GM19455 (cell line): ENCODE results near the gene BAIAP3.

ENCODE experiments used
- ATAC-seq: cut with Tn5 transposase; IDR thresholded peaks from one replicate; pipeline ENCODE4 v1.9.1; 2021; ENCODE audit not compliant: unreplicated experiment

The BAIAP3 gene

DNA sequence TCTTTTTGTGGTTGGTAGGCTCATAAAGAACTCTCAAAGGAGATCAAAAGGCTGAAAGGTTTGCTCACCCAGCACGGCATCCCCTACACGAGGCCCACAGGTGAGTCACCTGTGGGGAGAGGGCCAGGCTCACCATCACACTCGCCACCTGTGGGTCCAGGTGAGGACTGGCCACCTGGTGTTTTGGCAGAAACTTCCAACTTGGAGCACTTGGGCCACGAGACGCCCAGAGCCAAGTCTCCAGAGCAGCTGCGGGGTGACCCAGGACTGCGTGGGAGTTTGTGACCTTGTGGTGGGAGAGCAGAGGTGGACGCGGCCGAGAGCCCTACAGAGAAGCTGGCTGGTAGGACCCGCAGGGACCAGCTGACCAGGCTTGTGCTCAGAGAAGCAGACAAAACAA lies 29.4 kb downstream of the BAIAP3 start:
- ATAC-seq = no peak

DNA sequence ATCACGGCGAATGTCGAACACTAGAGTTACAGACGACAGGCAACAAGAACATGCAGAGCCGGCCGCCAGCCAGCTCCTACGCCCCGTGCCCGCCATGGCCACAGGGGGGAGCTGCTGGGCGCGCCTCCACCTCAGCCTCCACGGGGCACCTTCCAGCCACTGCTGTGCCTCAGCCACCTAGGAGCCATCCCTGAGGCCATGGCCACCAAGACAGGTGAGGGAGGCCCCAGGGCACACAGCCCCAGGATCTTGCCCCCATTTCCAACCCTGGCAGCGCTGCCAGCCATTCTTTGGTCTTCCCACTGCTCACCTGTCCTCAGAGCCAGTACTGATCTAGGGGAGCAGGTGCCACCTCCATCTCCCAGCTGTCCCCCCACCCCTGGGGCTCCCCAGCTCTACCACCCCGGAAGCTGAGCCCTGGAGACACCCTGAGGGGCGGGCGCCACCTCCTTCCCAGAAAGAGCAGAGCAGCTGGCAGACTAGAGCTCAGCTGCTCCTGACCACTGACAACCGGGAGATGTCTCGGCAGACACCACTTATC lies 30.1 kb downstream of the BAIAP3 start:
- ATAC-seq = no peak

DNA sequence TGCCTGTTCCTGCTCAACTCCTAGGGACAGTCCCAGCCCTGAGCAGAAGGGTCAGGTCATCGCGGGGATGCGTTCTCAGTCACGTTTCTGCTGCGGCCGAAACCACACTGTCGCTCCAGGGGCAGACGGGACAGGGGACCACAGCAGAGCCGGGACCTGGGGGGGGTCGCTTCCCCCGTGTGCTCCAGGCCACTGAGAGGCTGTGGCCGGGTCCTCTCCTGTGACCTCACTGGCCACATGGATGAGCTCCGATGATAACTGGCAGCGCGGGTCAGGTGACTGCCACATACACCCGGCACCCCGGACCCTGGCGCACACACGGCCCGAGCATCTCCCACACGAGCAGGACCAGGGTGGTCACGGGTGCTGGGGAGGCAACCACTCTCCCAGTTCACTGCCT lies 31.1 kb downstream of the BAIAP3 start:
- no peak for ATAC-seq

DNA sequence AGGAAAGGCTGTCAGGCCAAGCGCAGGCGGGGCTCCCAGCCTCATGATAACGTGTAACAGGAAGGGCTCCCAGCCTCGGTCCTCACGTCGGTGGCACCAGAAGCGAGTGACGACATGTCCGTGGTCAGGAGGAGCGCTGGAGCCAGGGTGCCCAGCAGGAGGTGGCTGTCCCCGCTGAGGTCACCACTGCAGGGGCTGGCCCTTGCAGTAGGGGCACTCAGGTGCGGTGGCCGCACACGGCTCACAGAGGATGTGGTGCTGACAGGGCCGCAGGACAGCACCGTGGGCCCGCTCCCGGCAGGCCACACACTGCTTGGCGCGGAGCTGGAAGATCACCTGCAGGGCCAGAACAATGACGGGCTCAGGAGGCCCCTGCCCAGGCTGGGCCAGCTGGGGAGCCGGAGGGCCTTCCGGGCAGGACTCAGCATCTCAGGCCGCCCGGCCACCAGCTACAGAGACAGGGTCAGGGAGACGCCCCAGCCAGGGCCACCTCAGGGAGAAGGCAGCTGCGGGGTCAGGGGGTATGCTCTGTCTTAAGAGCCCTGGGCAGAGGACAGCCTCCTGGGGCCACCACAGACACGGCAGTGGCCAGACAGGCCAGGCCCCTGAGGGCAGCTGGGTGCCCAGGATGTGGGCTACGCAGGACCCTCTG lies 32.7 kb downstream of the BAIAP3 start:
- ATAC-seq = no peak

DNA sequence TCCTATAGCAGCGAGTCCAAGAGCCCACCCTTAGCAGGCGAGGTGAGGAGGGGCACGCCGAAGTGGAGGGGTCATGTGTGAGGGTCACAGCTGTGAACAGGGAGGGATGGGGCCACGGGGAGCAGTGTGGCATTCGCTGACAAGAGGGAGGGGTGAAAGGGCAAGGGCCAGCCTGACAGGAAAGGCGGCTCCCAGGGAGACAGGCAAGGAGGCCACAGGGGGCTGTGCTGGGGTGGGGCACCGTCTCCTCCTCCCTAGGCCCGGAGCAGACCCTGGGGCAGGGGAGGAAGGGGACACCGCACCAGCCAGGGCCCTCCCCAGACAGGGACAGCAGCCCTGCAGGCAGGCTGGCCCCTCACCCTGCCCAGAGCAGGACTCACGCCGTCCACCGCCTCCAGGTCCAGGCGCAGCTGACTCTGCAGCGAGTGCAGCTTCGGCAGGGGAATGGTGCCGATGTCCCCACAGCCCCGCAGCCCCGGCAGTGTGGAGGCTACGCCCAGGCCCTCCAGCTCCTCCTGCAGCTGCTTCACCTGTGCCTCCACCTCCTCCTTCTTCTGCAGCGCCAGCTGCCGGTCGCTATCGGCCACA lies 33.4 kb downstream of the BAIAP3 start:
- no peak for ATAC-seq

DNA sequence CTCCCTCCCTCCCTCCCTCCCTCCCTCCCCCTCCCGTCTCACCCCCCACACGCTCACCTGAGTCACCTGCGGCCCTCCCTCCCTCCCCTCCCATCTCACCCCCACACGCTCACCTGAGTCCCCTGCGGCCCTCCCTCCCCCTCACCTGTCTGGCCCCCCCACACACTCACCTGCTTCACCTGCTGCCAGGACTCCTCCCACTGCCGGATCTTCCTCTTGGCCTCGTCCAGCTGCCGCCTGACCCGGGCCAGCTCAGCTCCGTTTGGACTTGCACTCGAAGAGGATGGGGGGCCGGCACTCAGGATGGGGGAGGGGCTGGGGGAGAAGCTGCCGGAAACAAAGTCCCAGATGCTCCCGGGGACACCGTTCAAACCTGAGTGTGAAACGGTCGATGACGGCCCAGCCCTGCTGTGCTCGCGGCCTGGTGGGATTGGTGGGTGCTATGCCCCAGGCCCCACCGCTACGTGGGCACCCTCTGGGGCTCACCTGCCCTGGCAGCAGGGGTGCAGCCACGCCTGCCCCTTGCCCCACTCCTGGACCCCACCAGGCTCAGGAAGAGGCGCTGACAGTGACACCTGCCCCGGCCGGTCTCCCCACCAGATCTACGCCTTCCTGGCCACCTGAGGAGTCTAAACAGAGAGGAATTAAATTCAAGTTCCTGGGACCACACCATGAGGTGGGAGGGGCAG lies 34.2 kb downstream of the BAIAP3 start:
- no peak for ATAC-seq

DNA sequence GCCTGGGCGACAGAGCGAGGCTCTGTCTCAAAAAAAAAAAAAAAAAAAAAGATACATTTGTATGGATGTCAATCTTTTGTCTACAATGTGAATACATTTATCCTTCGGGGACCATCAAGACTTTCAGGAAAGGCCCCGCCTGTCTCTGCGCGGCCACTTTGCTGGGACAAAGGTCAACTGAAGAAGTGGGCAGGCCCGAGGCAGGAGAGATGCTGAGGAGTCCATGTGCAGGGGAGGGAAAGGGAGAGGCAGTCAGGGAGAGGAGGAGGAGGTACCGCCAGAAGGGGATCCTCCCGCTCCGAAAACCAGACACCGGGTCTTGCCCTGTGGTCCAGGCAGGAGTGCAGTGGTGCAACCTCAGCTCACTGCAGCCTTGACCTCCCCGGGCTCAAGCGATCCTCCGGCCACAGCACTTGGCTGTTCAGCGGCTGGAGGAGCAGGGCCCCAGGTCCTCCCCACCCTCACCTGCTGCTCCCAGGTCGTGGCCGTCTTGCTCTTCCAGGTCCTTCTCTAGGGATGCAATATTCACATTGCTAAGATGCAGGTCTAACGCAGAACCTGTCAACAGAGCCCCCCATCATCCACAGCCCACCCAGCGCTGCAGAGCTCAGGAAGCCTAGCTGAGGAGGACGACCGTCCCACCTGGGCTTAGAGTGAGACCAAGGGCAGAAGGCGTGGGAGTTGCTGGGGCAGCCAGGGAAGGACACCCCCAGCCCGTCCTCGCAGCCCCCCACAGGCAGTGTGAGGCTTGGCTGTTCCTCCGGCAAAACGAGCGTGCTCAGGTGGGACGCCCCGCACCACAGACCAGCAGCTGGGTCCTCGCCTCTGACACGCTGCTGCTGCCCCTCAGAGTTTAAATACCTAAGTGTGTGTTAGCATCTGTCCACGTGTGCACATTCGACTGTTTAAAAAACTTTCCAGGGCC lies 37.9 kb downstream of the BAIAP3 start:
- no peak for ATAC-seq

DNA sequence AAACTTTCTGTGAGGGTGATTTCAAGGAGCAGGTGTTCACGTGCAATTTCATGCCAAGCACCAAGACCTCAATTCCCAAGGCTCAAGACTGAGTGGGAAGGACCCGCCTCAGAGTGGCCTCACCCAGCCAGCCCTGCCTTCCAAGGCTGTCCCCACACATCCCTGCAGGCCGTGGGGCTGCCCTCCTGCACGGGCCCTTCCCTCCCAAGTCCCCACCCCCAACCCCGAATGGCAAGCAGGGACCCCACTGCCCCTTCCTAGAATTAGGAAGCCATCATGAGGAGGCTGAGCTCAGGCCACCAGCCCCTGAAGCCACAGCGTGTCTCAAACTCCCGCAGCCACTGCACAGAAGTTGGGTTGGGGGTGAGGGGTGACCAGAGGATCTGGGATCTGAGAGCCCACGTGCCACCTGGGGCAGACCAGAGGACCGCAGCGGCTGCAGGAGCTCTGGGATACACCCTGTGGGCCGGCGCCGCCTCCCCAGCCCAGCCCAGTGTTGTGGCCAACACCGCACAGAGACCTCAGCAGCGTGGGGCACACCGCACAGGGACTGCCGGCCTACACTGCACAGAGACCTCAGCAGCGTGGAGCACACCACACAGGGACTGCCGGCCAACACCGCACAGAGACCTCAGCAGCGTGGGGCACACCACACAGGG lies 39.0 kb downstream of the BAIAP3 start:
- no peak for ATAC-seq

DNA sequence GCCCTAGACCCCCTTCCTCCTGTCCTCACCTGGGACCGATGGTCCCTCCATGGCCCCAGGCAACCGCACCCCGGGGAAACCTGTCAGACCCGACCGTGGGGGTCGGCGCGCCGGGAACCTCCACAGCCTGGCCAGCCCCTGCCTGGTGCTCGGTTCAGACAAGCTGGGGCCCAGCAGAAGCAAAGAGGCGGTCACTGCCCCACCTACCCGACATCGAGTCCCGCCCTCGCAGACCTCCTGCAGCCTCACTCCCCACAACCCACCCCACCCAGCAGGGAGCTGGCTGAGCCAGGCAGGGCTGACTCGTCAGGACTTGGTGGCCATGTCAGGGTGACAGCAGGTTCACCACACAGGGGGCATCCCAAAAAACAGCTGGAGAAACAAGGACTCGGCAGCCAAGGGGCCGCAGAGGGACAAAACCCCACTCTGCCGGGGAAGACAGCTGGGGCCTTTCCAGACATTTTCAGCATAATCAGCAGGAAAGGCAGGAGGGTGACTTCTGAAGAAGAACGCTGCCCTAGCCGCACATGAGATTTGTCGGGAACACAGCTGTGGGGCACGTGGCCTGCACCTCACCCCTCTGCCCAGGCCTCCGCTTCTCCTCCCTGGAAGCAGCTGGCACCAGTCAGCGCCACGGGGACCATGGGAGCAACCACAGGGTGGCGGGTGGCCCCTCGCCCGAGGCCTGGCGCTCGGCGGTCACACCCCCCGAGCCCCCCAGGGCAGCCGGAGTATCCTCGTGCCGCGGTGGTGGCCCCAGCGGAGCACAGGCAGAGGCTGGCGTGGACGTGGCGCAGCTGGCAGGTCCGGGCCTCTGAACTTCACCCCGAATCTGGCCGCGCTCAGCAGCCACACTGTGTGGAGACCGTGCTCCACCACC lies 41.2 kb downstream of the BAIAP3 start:
- ATAC-seq = no peak

DNA sequence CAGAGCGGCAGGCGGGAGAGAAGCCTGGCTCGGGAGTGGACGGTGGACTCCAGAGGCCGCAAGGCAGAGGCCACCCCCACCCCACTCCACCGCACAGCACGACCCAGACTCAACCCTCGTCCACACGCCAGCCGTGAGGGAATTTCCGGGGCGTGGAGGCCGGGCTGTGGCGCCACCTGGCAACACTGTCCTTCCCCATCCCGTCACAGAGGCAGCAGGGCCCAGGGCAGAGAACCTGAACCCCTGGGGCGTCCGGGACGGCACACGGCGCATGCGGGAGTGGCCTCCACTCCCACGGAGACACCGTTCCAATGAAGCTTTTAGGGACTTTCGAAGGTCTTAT lies 41.8 kb downstream of the BAIAP3 start:
- ATAC-seq = no peak

DNA sequence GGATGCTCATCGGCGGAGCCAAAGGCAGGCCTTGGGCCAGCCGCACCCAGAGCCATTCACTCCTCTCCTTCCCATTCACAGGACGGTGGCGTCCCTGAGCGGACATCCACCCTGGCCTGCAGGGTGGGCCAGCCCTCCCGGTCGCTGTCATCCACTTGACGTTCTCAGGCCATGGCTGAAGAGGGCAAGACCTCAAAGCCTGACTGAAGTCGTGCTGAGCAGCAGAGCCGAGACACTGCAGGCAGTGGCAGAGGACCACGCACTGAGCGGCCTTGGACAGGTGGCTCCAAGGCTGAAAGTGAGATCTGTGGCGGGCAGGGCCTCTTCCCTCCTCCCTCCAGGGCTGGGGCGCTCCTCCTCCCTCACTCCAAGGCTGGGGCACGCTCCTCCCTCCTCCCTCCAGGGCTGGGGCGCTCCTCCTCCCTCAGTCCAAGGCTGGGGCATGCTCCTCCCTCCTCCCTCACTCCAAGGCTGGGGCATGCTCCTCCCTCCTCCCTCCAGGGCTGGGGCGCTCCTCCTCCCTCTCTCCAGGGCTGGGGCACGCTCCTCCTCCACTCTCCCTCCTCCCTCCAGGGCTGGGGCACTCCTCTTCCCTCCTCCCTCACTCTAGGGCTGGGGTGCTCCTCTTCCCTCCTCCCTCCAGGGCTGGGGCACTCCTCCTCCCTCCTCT lies 42.4 kb downstream of the BAIAP3 start:
- ATAC-seq = no peak

DNA sequence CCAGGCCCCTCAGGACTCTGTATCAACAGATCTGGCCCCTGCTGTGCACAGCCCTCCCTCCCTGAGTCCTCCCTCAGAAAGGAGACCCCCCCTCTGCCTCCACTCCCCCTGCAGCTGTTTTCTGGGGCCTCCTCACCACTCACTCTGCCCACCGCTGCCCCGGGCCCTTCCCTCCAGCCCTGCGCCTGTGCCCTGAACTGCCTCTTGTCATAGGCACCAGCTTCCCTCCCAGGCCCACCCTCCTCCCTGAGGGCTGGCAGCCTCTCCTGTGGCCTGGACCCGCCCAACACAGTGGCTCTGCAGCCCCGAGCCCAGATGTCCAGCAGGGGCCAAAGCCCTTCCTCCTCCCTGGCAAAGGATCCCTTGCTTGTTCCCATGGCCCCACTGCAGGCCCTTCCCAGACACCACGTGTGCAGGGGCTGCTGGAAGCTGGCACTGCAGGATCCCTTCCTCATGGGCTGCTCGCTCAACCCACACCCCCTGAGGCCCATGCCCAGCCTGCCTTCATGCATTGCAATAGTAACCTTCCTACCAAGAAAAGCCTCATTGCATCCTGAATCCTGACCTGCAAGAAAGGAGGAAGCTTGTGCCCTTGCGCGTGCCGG lies 44.1 kb downstream of the BAIAP3 start:
- no peak for ATAC-seq

DNA sequence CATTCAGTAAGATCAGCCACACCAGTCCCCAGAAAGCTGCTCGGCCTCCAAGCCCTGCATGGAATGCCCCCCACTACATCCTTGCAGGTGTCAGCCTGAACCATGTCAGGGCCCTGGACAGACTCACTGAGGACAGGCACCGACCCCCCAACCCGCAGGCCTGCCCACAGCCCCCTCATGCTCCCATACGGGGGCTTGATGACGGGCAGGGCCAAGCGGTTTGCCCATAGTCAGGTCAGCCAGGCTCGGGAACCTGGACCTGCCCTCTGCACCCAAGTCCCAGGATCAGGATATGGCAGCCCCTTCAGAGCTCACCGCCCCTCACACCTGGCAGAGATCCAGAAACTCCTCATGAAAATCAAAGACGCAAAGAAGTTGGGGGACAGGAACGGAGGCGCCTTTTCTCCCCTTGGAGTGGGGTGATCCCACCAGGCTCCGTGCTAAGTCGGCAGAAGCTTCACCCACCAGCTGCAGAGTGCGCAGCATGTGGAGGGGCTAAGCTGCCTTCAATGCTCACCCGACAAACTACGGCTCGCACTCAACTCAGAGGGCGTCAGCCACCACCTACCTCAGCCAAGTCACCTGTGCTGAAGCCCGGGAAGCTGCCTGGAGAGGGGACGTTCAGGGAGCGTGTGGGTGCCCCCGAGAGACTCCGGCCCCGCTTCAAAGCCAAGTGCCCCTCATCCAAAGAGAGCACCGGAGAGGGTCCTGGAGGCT lies 44.8 kb downstream of the BAIAP3 start:
- no peak for ATAC-seq

DNA sequence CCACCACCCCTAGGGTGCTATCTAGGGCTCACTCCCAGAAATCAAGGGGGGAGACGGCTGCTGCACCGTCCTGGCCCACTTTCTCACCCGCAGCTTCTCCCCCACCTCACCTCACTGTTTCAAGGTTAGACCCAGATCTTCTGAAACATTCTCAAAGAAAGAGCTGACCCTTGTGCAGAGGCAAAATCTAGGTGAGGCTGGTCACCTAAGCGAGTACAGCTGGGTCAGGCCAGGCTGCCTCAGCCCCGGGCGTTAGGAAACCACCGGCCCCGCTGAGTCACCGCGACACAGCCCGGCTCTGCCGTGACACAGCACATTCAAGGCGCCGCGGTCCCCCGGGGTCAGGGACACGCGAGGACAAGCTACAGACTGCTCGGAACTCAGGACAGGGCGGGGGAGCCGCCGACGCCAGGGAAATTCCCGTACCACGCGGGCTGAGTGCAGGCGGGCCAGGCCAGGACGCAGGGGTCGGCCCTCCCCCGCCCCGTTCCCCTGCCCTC lies 45.4 kb downstream of the BAIAP3 start:
- peak; percentile 39 for ATAC-seq

DNA sequence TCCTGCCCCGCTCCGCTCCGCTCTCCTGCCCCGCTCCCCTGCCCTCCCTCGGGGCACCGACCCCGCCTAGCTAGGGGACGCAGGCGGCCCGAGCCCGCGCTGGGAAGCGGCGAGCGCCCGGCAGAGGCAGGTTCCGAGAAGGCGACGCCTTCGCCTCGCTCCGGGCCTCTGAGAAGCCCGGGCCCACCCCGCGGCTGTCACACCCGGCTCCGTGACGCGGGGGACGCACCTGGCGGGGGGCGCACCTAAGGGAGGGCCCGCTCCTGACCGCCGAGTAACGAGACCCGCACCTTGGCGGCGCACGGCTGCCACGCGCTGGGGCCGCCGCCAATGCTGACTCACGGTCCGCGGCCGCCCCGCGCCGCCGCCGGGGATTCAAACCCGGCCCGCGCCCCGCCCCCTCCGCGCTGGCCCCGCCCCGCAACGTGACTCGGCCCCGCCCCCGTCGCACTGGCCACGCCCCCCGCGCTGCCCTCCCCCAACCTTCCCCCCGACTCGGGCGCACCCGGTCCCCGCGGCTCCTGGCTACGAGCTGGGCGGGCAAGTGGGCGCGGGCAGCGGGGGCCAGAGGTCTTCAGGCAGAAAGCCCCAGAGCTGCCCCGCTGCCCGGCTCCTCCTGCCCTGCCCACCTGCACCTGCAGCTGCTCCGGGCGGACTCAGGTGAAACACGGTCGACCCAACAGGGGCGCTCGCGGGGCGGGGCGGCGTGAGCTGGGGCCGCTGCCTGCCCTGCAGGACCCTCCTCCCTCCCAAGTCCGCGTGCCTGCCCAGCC lies 46.0 kb downstream of the BAIAP3 start:
- peak; percentile 60 for ATAC-seq

DNA sequence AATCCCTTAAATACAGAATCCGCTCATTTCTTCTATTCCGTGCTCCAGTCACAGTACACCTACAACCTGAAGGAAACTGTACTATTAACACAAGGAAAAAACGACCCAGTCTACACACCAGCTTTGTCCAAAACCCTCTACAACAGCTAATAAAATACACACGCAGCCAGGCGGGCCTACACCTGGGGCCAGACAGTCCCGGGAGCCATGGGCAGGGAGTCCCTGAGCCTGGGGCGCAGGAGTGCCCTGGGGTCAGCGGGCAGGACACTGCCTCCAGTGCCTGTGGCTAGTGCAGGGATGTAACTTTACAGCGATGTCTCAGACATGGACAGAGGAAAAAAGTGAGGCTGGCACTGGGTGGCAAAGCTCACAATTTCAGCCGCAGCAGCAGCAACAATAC lies 46.8 kb downstream of the BAIAP3 start:
- ATAC-seq = no peak
